IgD-negative memory B cell (primary cell): Measurements from ENCODE around the gene GNG7. TPM values are rescaled to one million over a fixed set of nuclear protein-coding genes. Genes with fewer than 3 reads are reported as not detected.
"Not testable (repeated sequence)": the region's sequence is repeated elsewhere in the genome, so short reads cannot be mapped to it uniquely, and the experiment has no call there.

ENCODE experiments used
- H3K27ac Mint-ChIP-seq, 3 donors: one replicate each; pipeline ENCODE4 v1.8.0; 2020 to 2022; ENCODE audit warnings: mild to moderate bottlenecking in 3 of 3, mixed read lengths in 3 of 3, moderate library complexity in 1 of 3
- H3K27me3 Mint-ChIP-seq: one replicate; pipeline ENCODE4 v1.8.0; 2021; ENCODE audit warnings: mixed read lengths
- H3K36me3 Mint-ChIP-seq: one replicate; pipeline ENCODE4 v1.8.0; 2020; ENCODE audit warnings: mild to moderate bottlenecking, mixed read lengths
- H3K4me1 Mint-ChIP-seq, 3 donors: one replicate each; pipeline ENCODE4 v1.8.0; 2020 to 2022; ENCODE audit warnings: mixed read lengths in 3 of 3, mild to moderate bottlenecking in 1 of 3
- H3K4me3 Mint-ChIP-seq, 4 donors: one replicate each; pipeline ENCODE4 v1.8.0; 2020 to 2022; ENCODE audit warnings: mild to moderate bottlenecking in 4 of 4, mixed read lengths in 4 of 4, moderate library complexity in 3 of 4
- H3K9me3 Mint-ChIP-seq, 3 donors: one replicate each; pipeline ENCODE4 v1.8.0; 2020 to 2021; ENCODE audit warnings: mixed read lengths in 3 of 3, mild to moderate bottlenecking in 1 of 3
- polyA plus RNA-seq: library from polyadenylated mRNA; unstranded; fragments of 300-500 nt; fragmentation: Illumina TruSeq; gene quantifications from one replicate; pipeline ENCODE4 v1.2.3, GENCODE V29; 2021

The GNG7 gene
- polyA plus RNA-seq, 1 donor from 2014 or later, result 74.6 TPM

DNA sequence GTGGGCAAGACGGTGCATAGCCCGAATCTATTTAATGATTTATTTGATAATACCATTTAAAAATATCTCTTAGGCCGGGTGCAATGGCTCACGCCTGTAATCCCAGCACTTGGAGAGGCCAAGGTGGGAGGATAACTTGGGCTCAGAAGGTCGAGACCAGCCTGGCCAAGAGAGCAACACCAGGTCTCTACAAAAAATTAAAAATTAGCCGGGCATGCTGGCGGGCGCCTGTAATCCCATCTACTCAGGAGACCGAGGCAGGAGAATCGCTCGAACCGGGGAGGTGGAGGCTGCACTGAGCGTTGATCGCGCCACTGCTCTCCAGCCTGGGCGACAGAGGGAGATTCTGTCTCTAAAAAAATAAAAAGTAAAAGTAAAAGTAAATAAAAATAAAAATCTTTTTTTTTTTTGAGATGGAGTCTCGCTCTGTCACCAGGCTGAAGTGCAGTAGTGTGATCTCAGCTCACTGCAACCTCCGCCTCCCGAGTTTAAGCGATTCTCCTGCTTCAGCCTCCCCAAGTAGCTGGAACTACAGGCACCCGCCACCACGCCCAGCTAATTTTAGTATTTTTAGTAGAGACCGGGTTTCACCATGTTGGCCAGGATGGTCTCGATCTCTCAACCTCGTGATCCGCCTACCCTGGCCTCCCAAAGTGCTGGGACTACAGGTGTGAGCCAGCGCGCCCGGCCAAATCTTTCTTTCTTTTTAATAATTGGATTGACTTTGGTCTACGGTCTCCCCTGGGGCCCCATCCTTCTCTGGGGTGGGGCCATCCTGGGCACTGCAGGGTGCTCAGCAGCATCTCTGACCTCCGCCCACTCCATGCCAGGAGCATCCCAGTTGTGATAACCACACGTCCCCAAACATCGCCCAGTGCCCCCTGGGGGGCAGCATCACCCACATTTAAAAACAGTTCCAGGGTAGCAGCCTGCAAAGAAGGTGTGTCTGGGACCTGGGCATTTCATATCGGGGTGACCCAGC is 90.7 kb downstream of the GNG7 start:
- H3K27me3 Mint-ChIP-seq, result no peaks in the 10 kb centered on the region
- no peaks in the 10 kb centered on the region for H3K9me3 Mint-ChIP-seq
- peak overlapping the region in 3 of 4 donors; percentile 71 to 86 (median 72) for H3K4me3 Mint-ChIP-seq
- H3K36me3 Mint-ChIP-seq, result peaks cover 4% of the 10 kb centered on the region
- H3K4me1 Mint-ChIP-seq, result peaks cover 41 to 51% (median 49%) of the 10 kb centered on the region in 3 donors
- H3K27ac Mint-ChIP-seq, result peak overlapping the region; percentile 91 to 96 (median 95)

DNA sequence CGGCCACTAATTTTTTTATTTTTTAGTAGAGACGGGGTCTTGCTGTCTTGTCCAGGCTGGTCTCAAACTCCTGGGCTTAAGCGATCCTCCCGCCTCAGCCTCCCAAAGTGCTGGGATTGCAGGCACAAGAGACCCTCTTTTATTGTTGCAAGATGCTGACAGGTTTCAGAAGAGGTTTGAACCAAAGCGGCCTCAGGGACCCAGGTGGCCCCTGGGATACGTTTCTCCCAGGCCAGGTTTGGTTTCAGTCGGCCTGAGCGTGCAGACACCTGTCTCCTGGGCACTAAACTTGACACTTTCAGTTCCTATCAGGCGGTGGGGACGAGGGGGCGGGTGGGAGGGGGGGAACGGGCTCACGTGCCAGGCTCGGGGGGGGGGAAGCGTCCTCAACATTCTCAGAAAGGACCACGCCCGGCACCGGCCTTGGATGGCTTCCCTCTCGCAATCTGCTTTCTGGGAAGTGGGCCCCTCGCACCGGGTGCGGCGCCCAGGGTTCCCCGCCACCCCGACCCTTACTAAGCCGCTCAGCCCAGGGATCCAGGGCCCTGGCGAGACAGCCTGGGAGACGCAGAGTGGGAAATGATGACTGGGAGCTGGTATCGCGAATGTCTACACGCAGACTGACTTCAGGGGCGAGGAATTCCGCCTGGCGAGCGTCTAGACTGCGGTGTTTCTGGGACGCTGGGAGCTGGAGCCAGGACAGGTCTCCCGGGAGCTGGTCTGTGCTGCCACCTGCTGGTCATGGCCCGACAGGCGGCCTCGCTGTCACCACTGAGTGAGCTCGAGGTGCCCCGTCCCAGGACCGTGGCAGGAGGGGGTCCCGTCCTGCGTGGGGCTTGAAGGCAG is 91.6 kb downstream of the GNG7 start:
- Mint-ChIP-seq H3K27me3 (no peaks in the 10 kb centered on the region), H3K9me3 (no peaks in the 10 kb centered on the region), H3K4me3 (peak overlapping the region; percentile 74 to 89 (median 85)), H3K4me1 (peaks cover 44 to 51% (median 49%) of the 10 kb centered on the region in 3 donors), H3K27ac (peak overlapping the region; percentile 92 to 96 (median 93)), H3K36me3 (peaks cover 4% of the 10 kb centered on the region)

DNA sequence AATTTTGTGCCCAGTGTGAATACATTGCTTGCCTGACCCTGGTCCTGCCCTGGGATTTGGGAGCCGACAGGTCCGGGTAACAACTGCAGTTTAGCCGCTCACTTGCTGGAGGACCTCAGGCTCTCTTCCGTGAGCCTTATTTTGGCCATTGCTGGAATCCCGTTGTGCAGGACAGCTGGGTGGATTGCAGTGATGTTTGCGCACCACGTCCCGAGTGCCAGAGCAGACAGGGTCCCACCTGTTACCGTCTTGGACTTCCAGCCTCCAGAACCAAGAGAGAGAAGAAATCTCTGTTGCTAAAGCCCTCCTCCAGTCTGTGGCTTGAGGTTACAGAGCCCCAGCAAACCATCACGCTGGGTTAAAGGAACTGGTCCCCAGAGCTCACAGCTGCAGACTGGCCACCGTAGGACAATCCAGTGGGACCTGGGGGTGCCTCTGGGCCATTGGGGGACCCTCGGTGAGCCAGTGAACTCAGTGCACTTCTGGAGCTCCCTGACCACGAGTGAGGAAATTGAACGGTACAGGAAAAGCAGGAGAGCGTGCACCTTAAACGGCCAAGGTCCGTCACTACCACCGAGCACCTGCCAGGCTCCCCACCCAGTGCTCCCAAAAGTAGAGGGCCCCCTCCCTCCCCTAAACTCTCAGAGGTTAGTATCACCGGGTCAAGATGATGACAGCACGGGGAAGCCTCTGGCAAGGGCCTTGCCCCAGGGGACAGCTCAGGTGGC is 92.9 kb downstream of the GNG7 start:
- peak overlapping the region; percentile 92 to 98 (median 95) for H3K27ac Mint-ChIP-seq
- H3K36me3 Mint-ChIP-seq, result peaks cover 8% of the 10 kb centered on the region
- H3K4me1 Mint-ChIP-seq, result peaks cover 44 to 49% (median 47%) of the 10 kb centered on the region in 3 donors
- no peaks in the 10 kb centered on the region for H3K27me3 Mint-ChIP-seq
- H3K9me3 Mint-ChIP-seq, result no peaks in the 10 kb centered on the region
- H3K4me3 Mint-ChIP-seq, result peak overlapping the region; percentile 17 to 85 (median 64)

- H3K9me3 Mint-ChIP-seq, H3K36me3 Mint-ChIP-seq, H3K27me3 Mint-ChIP-seq: not testable (repeated sequence)
- peak overlapping the region in 3 of 4 donors; percentile 52 to 73 (median 54) for H3K4me3 Mint-ChIP-seq
- peaks cover 39 to 45% (median 42%) of the 10 kb centered on the region in 3 donors for H3K4me1 Mint-ChIP-seq
- H3K27ac Mint-ChIP-seq, result peak overlapping the region; percentile 92 to 98 (median 95)
These were observed 93.5 kb downstream of the GNG7 start for GRCh38 chr19:2609034-2609388.

DNA sequence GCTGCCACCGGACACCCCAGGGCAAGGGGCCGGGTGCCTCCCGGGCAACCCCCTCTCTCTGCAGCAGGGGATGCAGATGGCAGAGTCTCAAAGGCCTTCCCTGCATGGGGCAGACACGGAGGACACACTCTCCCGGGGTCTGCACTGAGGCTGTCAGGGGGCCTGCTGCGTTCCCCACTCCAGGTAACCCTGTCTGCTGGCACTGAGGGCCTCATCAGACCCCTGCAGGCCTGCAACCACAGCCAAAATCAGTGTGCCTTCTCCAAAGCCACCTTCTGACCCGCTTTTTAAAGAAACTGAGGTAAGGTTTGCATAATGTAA is 93.9 kb downstream of the GNG7 start:
- Mint-ChIP-seq H3K4me1 (peaks cover 37 to 41% (median 37%) of the 10 kb centered on the region in 3 donors), H3K36me3 (peaks cover 8% of the 10 kb centered on the region), H3K4me3 (peak overlapping the region in 2 of 4 donors; percentile 54 to 73), H3K27me3 (no peaks in the 10 kb centered on the region), H3K9me3 (no peaks in the 10 kb centered on the region), H3K27ac (peak overlapping the region; percentile 92 to 98 (median 95))

GRCh38 chr19:2607712-2608601 is 94.5 kb downstream of the GNG7 start:
- H3K4me3 Mint-ChIP-seq, result peak overlapping the region; percentile 54 to 92 (median 77)
- peaks cover 31 to 37% (median 32%) of the 10 kb centered on the region in 3 donors for H3K4me1 Mint-ChIP-seq
- no peaks in the 10 kb centered on the region for H3K9me3 Mint-ChIP-seq
- peaks cover 8% of the 10 kb centered on the region for H3K36me3 Mint-ChIP-seq
- no peaks in the 10 kb centered on the region for H3K27me3 Mint-ChIP-seq
- H3K27ac Mint-ChIP-seq, result peak overlapping the region; percentile 92 to 98 (median 95)

DNA sequence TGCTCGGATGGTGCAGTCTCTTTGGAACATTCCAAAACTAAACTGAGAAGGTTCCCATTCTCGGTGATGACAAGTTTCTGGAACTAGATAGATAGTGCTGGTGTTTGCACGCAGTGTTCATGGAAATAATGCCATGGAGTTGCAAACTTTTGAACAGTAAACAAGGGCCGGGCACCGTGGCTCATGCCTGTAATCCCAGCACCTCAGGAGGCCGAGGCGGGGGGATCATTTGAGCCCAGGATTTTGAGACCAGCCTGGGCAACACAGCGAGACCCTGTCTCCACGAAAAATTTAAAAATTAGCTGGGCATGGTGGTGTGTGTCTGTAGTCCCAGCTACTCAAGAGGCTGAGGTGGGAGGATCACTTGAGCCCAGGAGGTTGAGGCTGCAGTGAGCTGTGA is 95.7 kb downstream of the GNG7 start:
- H3K27me3 Mint-ChIP-seq, H3K4me3 Mint-ChIP-seq, H3K36me3 Mint-ChIP-seq, H3K9me3 Mint-ChIP-seq: not testable (repeated sequence)
- peaks cover 28 to 30% (median 29%) of the 10 kb centered on the region in 3 donors for H3K4me1 Mint-ChIP-seq
- H3K27ac Mint-ChIP-seq, result peak overlapping the region in 2 of 3 donors; percentile 78 to 98

GRCh38 chr19:2605889-2606288 is 96.6 kb downstream of the GNG7 start:
- peak overlapping the region in 2 of 3 donors; percentile 16 to 40 for H3K27ac Mint-ChIP-seq
- H3K27me3 Mint-ChIP-seq, H3K9me3 Mint-ChIP-seq, H3K36me3 Mint-ChIP-seq: not testable (repeated sequence)
- H3K4me1 Mint-ChIP-seq, result peaks cover 25 to 28% (median 26%) of the 10 kb centered on the region in 3 donors
- H3K4me3 Mint-ChIP-seq, result peak overlapping the region in 2 of 4 donors; percentile 23 to 73

DNA sequence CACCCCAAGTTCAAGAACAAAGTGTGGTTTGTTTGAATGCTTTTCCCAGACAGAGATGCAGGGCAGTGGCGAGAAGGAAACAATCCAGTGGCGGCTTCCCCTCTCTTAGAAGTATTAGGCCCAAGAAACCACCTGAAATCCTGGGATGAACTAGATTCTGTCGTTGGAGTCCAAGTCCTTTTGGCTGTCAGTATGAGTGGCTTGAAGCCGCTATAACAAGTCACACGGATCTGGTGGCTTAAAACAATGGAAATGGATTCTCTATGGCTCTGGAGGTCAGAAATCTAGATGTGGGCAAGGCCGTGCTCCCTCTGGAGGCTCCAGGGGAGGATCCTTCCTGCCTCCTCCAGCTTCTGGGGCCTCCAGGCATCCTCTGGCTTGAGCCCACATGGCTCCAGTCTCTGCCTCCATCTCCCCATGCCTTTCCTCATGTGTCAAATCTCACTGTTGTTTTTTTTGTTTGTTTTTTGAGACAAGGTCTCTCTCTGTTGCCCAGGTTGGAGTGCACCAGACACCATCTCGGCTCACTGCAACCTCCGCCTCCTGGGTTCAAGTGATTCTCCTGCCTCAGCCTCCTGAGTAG is 97.7 kb downstream of the GNG7 start:
- Mint-ChIP-seq H3K27ac (peak overlapping the region in 1 of 3 donors; percentile 26), H3K27me3 (no peaks in the 10 kb centered on the region), H3K4me1 (peaks cover 20 to 28% (median 25%) of the 10 kb centered on the region in 3 donors), H3K36me3 (peaks cover 8% of the 10 kb centered on the region), H3K9me3 (no peaks in the 10 kb centered on the region), H3K4me3 (peak overlapping the region in 1 of 4 donors; percentile 23)

DNA sequence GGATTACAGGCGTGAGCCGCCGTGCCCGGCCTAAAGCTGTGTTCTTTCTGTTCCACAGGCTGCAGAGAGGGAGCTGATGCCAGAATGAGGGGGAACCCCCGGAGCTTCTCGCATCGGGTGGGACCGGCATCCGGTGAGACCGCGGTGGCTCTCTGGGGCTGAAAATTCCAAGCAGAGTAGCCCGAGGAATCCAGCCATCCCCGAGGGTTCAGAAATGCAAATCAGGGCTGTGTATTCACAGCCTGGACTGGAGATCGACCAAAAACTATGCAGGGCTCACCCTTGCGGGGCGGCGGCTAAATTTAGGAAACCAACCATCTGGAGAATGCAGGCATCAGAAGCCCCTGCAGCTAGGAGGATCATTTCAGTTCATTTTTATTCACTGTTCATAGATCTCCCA is 99.2 kb downstream of the GNG7 start:
- no peaks in the 10 kb centered on the region for H3K9me3 Mint-ChIP-seq
- peaks cover 16 to 22% (median 19%) of the 10 kb centered on the region in 3 donors for H3K4me1 Mint-ChIP-seq
- H3K27me3 Mint-ChIP-seq, result no peaks in the 10 kb centered on the region
- H3K4me3 Mint-ChIP-seq, result peak overlapping the region in 2 of 4 donors; percentile 35 to 81
- H3K36me3 Mint-ChIP-seq, result peaks cover 8% of the 10 kb centered on the region
- H3K27ac Mint-ChIP-seq, result peak overlapping the region in 1 of 3 donors; percentile 62

GRCh38 chr19:2602391-2603181 is 99.9 kb downstream of the GNG7 start:
- Mint-ChIP-seq H3K27ac (peak overlapping the region in 1 of 3 donors; percentile 42), H3K4me1 (peaks cover 13 to 20% (median 17%) of the 10 kb centered on the region in 3 donors)

DNA sequence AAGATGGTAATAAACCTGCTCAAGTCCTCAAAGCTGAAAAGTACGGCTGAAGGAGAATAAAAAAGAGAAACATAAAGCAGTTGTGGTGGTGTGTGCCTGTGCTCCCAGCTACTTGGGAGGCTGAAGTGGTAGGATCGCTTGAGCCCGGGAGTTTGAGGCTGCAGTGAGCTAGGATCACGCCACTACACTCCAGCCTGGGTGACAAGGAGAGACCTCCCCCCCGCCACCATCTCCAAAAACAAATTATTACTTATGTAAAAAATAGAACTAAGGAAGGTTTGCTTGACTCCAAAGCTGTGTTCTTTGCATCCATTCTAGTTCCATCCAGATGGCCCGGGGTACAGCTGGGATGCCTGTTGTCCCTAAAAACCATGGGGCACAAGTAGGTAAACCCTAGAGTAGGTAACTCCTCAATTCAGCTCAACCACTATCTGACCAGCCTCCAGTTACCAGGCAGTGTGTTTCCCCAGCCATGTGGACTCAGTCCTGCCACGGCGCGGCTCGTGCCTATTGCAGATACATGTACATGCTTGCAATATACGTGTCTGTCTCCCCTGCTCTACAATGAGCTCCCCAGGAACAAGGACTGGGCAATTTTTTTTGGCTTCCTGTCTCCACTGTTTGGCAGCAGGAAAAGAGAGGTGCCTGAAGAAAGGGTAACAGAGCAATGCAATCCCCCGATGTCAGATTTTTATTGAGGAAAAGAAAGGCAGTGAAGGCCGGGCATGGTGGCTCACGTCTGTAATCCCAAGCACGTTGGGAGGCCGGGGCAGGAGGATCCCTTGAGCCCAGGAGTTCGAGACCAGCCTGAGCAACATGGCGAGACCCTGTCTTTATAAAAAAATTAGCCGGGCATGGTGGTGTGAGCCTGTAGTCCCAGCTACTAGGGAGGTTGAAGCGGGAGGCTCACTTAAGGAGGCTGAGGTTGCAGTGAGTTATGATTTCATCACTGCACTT is 101.3 kb downstream of the GNG7 start:
- H3K27me3 Mint-ChIP-seq, result no peaks in the 10 kb centered on the region
- H3K4me1 Mint-ChIP-seq, result peaks cover 17 to 20% (median 17%) of the 10 kb centered on the region in 3 donors
- H3K36me3 Mint-ChIP-seq, result peaks cover 5% of the 10 kb centered on the region
- peak overlapping the region; percentile 28 to 79 (median 71) for H3K27ac Mint-ChIP-seq
- H3K4me3 Mint-ChIP-seq, result peak overlapping the region in 1 of 4 donors; percentile 43
- H3K9me3 Mint-ChIP-seq, result no peaks in the 10 kb centered on the region

More at GRCh38 chr19:2602391-2603181, 99.9 kb downstream of the GNG7 start:
- Mint-ChIP-seq H3K27me3 (no peaks in the 10 kb centered on the region), H3K4me3 (peak overlapping the region in 2 of 4 donors; percentile 60 to 81), H3K36me3 (peaks cover 5% of the 10 kb centered on the region), H3K9me3 (no peaks in the 10 kb centered on the region)
